Caki2 (cell line): ENCODE results near the gene MOCS3. TPM values are rescaled to one million over a fixed set of nuclear protein-coding genes. Genes with fewer than 3 reads are reported as not detected.

Experiments used
- DNase-seq: peaks from one replicate; pipeline ENCODE4 v3.0.0-alpha.2; 2015; ENCODE audit warnings: low read depth
- in situ Hi-C: cut with HindIII; loops from 2 replicates; pipeline ENCODE4 v1.10.0; 2016; ENCODE audit warnings: low sequenced_read_pairs, low pct_unique_long_range_greater_than_20kb, mixed read lengths
- total RNA-seq: library from RNA; depleted of rRNA; stranded (reverse); fragments of >200 nt; shearing (Covaris generic); gene quantifications from 2 replicates; pipeline ENCODE4 v1.2.3, GENCODE V29; 2014; ENCODE audit warnings: low replicate concordance; rRNA removed

MOCS3 gene
- total RNA-seq, 1 experiment from 2014 or later = 17.2 TPM

DNA sequence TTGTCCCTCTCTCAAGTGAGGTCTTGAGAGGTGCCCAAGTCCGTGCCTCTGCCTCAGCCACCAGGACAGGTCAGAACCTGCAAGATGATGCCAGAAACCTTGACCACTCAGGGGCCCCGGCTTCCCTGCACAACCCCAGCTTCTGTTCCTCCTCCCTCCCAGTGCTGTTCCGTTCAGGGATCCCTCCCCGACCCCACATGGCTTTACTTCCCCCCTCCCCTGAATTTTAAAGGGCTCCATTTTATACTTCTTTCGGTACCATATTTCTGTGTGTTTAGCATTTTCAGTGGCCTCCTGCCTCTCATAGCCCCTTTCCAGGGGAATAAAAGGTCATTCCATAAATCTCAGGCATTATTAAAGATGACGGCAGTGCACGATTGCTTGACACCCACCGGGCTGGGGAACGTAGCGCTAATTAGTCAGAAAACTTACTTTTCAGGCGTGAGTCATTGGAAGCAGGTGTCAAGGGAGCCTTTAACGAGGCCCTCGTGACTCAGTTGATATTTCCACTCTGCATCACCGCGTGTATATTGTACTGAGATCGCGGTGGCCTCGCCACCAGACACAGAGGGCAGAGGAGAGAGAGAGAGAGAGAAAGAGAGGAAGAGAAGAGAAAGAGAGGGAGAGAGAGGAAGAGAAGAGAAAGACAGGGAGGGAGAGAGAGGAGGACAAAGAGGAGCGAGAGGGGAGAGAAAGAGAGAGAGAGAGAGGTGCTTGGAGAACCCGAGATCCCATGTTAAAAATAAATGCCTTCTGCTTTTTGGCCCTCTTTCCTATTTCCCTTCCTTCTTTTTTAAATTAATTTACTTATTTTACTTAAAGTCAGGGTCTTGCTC is 43.0 kb downstream of the MOCS3 start:
- in situ Hi-C loops = no loop called here
- no peak for DNase-seq

DNA sequence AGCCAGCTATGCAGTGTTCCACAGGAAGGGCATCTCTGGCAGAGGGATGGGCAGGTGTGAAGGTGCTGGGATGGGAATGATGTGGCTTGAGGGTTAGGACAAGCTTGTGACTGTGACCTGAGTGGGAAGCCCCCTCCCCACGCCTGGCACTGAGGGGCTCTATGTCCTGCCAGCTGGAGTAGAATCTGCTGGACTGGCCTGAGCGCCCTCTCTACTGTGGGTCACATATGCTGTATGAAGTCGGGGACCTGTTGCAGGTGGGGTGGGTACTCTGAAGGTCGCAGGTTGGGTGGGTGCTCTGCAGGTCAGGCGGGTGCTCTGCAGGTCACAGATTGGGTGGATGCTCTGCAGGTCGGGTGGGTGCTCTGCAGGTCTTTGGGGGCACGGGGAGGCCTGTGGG is 44.0 kb downstream of the MOCS3 start:
- no peak for DNase-seq
- in situ Hi-C loops = no loop called here

DNA sequence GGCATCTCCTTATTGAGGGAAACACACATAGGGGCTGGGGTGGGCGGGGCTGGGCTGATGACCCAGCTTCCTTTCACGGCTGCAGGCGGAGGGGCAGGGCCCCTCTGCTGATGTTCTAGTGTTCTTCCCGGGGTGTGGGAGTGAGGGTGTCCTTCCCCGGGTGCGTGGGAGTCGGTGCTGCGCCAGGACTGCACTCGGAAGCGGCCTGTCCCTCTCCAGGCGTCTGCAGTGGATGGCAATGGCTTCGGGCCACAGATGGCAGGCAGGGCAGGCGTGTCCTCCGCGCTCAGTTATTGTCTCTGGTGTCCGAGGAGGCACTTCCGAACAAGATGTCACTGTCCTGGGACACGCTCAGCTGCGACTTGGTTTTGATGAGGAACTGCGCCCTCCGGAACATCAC is 45.1 kb downstream of the MOCS3 start:
- in situ Hi-C loops = no loop called here
- no peak for DNase-seq

DNA sequence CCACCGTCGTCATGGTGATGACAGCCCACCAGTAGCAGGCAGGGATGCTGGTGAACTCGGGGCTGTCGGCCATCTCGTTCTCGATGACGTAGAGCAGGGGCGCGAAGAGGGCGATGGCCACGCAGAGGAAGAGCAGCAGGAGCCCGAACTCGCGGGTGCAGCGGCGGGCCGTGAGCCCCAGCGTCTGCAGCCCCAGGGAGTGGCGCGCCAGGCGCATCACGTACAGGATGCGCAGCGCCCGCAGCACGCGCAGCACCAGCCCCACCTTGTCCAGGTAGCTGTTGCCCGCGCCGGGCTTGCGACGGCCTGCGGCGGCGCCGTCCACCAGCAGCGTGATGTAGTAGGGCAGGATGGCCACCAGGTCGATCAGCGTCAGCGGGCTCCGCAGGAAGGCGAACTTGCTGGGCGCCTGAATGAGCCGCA is 45.7 kb downstream of the MOCS3 start:
- no peak for DNase-seq
- in situ Hi-C loops = no loop called here

DNA sequence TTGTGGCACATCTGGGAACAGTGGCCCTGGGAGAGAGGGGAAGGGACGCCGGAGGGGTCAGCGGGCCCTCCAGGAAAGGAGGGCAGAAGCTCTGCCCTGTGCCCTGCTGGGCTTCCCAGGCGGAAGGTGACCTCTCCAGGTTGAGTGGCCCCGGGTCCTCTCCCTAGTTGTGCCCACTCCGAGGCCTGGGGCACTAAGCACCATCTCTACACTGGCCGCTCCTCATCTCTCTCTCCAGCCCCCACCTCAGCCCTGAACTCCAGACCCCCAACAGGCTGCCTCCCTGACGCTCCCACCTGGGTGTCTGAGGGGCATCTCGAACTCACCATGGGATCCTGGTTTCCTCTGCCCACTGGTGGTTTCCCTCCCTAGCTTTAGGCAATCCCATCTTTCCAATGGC is 46.2 kb downstream of the MOCS3 start:
- no peak for DNase-seq
- in situ Hi-C loops = no loop called here

DNA sequence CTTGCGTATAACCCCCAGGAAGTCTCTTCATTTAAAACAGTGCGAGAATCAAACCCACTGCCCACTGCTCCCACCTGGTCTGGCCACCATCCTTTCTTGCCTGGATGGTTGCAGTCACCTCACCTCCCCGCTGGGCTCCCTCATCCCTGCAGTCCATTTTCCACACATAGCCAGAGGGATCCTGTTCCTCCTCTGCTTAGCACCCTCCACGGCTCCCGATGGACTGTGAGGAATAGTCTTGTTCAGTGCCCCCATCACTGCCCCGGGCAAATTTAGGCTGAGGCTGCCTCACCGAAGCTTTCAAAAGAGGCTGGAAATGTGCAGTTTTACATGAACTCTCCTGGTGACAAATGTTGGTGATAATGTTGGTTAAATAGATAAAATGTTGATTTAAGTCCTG is 46.6 kb downstream of the MOCS3 start:
- in situ Hi-C loops = no loop called here
- DNase-seq = no peak

DNA sequence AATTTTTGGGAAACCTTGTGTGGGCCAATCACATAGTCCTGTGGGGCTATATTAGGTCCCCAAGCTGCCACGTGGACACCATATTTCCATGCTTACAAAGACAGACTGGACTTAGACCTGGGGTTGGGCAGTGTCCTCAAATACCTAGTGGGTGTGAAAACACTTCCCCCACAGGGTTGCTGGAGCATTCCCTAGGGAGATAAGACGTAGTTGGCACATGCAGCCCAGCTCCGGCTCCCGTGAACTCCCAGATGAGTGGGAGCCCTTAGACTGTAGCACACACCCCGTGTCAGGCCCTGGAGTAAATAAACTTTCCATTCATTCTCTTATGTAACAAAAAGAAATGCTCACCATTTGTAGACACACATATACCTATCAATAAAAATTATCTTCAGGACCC is 50.1 kb downstream of the MOCS3 start:
- DNase-seq = no peak
- in situ Hi-C loops = no loop called here

DNA sequence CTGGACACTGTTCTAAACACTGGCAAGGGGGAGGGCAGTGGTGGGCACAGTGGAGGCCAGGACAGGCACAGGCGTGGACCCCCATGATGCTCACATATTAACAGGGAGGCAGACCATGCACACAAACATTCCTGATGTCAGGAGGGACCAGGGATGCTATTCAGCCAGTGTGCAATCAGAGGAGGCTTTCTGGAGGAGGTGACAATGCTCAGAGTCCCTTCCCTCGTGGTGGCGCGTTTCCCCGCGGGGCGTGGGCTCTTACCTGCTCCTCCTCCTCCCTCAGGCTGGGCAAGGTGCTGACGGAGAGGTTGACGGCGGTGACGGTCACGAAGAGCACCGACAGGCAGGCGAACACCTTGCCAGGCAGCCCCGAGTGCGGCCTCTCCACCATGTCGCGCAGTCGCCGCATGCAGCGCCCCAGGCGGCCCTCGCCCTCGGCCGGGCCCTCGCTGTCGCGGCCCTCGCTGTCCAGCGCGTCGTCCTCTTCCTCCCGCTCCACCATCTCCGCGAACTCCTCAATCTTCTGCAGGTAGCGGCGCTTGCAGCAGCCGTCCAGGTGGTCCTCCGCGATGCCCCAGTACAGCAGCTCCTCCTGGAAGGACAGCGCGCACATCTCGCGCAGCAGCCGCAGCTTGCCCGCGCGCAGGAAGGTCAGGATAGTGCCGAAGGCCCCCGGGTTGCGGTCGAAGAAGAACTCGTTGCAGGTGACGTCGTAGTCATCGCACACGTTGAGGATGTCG is 50.9 kb downstream of the MOCS3 start:
- no peak for DNase-seq
- in situ Hi-C loops = no loop called here

DNA sequence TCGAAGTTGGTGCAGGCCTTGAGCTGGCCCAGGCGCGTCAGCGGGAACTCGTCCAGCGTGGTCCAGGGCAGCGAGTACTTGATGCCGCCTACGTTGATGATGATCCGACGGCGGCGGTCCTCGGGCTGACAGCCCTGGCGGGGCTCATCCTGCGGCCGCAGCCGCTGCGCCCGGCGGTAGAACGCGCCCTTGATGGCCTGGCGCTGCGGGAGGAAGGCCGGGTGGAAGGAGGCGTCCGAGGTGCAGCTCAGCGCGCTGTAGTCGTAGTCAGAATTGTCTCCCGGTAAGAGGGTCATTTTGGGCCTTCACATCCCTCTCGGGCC is 51.4 kb downstream of the MOCS3 start:
- in situ Hi-C loops = no loop called here

DNA sequence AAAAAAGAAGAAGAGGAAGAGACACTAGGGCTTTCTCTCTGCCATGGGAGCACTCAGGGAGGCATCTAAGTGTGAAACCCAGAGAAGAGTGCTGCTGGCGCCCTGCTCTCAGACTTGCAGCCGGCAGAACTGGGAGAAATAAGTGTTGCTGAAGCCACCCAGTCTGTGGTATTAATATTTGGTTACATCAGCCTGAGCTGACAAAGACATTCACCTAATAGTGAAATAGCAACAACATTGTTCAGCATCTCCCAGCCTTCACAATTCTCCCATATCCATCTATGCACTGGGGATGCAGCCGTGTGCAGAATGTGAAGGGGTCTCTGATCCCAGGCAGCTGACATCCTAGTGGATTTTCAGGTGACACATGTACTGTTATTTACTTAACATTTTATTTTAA is 52.3 kb downstream of the MOCS3 start:
- no peak for DNase-seq
- in situ Hi-C loops = no loop called here

More for the DNA sequence above, 51.4 kb downstream of the MOCS3 start:
- DNase-seq = no peak

DNA sequence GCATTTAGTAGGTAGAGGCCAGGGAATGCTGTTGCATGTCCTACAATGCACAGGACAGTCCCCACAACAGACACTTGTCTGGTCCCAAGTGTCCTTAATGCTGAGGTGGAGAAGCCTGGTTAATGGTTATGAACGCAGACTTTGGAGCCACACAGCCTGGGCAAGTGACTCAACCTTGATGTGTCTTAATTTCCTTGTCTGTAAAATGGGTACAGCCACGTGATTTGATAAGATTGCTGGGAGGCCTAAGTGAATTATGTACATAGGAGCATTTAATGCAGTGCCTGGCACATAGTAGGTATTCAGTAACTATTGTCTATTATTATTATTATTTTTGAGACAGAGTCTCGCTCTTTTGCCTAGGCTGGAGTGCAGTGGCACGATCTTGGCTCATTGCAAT is 52.9 kb downstream of the MOCS3 start:
- no peak for DNase-seq
- in situ Hi-C loops = no loop called here

DNA sequence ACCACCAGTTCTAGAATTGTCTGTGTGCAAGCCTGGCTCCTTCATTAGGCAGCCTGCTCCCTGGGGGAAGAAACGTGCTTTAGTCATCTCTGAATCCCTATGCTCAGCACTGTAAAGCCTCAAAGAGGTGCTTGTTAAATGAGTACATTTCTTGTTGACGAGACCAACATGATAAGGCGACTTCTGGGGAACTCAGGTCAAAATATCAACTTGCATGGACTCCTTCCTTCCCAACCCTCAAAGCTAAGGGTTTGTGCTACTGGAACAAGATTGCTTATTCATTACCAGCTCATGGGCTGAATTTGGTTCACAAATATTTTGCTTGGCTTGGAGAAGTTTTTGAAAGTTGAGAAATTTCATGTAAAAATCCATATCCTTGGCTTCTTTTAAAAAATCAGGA is 53.7 kb downstream of the MOCS3 start:
- in situ Hi-C loops = no loop called here
- DNase-seq = no peak

Other genes with a start within 250 kb of the MOCS3 start
- 58.6 and 82.5 TPM in 2 replicates for gene PARD6B, start 227.2 kb upstream of the MOCS3 start, total RNA-seq
- gene BCAS4, start 163.8 kb upstream of the MOCS3 start, total RNA-seq = 84.7 and 97.7 TPM in 2 replicates
- 13.6 and 16.3 TPM in 2 replicates for gene ADNP, start 27.4 kb upstream of the MOCS3 start, total RNA-seq
- 133 and 147 TPM in 2 replicates for gene DPM1, start 286 bp upstream of the MOCS3 start, total RNA-seq
- 4.9 and 5.7 TPM in 2 replicates for gene KCNG1, start 64.3 kb downstream of the MOCS3 start, total RNA-seq